Stimulated activated CD4-positive, alpha-beta T cell treated with anti-CD3 and anti-CD28 coated beads, TNF-alpha, amount 100 ng/mL, for 24 hours (primary cell): ENCODE measurements around the gene TLCD2.
A peak's percentile ranks its signal among the peaks of the same experiment; 100 is the strongest.
"Not testable (repeated sequence)": the region's sequence is repeated elsewhere in the genome, so short reads cannot be mapped to it uniquely, and the experiment has no call there.

Source experiments
- DNase-seq, 3 experiments: peaks; one replicate each; pipeline ENCODE4 v3.0.0-alpha.2; 2020; ENCODE audit warnings: low read depth in 3 of 3

Gene TLCD2

DNA sequence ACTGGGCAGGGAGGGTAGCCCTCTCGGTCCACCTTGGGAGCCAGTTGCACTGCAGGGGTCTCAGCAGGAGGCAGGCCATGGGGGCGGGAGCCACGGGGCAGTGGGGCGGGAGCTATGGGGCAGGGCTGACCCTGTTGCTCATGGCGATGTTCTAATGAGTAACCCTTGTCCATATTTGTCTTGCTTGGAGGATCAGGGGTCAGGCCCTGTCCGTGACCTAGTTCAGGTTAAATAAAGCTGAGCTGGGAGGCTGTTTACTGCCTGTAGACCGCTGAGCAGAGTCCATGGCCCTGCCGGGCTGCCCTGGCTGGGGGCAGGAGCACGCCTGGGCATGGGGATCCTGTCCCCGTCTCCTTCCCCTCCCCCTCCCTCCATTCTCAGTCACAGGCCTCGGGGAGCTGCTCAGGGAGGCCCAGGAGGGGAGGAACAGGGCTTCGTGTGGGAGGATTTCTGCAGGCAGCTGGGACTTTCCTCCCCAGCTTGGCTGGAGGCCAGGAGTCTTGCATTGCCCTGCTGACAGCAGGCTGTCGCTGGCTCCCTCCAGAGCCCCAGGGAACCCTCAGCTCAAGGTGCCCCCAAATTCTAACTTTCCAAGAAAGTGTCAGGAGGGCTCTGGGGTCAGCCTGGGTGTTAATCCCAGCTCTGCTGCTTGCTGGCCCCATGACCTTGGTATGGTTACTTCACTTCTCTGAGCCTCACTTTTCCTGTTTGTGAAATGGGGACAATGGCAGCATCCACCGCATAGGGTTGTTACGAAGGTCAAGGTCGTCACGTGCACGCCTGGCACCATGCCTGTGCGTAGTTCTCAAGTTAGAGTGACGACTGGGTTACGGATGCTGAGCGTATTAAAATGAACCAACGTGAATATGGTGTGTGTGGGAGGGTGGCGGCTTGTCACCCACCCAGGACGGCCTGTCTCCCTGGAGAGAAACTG, 26.4 kb upstream of the TLCD2 start:
- peak in 2 of 3 experiments; percentile 38 to 64 for DNase-seq

DNA sequence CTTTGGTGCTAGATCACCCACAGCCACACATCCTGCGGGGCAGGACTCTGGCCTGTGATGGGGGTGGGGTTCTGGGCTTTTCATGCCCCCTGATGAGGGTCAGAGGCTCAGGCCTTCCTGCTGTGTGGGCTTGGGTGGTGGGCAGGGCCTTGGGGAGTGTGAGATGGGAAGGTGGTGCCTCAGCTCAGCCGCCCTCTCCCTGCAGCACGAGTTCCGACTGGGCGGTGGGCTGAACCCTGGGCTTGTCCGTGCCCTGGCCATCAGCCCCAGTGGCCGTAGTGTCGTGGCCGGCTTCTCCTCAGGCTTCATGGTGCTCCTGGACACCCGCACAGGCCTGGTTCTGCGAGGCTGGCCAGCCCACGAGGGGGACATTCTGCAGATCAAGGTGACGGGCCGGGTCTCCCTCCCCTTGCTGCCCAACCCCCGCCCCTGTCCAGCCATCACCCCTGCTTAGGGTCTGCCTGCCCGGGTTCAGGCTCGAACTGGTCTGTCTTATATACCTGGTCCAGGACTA, 25.7 kb upstream of the TLCD2 start:
- DNase-seq = no peak

DNA sequence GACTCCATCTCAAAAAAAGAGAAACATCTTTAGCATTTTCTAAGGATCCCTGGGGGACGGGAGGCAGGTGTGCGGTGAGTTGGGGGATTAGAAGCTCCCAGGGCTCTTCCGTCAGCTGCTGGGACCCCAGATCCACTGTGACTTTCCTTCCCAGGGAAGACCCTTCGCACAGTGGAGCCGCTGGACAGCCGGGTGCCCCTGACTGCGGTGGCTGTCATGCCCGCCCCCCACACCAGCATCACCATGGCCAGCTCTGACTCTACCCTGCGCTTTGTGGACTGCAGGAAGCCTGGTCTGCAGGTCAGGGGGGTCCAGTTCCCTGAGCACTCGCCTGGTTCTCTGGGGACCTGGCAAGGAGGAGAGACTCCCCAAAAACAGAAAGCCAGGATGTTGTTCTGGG, 25.2 kb upstream of the TLCD2 start:
- no peak for DNase-seq

DNA sequence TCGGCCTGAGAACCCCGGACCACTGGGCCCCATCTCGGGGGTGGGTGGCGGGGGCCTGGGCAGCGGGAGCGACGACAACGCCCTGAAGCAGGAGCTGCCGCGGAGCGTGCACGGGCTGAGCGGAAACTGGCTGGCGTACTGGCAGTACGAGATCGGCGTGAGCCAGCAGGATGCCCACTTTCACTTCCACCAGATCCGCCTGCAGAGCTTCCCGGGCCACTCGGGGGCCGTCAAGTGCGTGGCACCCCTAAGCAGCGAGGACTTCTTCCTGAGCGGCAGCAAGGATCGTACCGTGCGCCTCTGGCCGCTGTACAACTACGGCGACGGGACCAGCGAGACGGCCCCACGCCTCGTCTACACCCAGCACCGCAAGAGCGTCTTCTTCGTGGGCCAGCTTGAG, 23.6 kb upstream of the TLCD2 start:
- no peak for DNase-seq

DNA sequence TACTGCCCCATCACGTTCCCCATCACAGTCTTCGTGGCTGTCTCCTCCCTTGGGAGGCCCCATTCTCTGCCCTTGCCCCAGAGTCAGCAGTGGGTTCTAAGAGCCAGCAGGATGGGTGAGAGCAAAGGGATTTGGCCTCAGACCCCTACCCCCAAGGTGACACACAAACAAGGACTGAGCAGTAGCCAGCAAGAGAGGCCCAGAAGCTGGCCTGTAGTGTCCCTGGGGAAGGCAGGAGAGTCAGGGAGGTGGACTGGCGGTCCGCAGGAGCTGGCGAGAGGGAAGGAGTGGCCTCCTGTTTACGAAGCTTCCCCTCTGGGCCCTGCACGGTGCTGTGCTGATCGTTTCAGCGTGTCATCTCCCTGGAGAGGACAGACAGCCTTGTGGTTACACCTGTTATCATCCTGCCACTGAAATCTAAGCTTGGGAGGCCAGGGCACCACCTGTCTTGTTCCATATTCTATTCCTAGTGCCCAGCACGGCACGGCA, 22.7 kb upstream of the TLCD2 start:
- no peak for DNase-seq

DNA sequence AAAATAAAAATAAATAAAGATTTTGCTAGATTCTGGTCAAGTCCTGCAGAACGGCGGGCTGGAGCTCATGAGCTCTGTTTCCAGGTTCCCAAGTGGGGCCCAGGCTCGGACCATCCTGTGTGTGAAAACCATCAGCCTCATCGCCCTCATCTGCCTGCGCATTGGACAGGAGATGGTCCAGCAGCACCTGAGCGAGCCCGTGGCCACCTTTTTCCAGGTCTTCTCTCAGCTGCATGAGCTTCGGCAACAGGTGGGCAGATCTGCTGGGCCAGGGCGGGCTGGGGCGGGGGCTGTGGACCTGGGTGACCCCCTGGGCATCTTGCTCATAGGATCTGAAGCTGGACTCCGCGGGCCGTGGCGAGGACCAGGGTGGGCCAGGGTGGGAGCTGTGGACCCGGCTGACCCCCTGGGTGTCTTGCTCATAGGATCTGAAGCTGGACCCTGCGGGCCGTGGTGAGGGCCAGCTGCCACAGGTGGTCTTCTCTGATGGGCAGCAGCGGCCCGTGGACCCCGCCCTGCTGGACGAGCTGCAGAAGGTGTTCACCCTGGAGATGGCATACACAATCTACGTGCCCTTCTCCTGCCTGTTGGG, 22.2 kb upstream of the TLCD2 start:
- no peak for DNase-seq

DNA sequence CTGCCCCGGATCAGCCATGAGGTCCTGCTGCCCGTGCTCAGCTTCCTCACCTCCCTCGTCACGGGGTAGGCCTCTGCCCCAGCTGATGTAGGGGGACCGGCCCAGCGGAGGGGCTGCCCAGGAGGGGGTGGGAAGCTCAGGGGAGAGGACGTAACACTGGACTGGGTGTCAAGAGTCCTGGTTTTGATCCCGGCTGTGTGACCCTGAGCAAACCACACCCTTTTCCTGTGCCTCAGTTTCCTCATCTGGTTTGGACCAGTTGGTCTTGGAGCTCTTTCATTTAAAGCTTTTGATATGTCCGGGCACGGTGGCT, 21.0 kb upstream of the TLCD2 start:
- DNase-seq = no peak

DNA sequence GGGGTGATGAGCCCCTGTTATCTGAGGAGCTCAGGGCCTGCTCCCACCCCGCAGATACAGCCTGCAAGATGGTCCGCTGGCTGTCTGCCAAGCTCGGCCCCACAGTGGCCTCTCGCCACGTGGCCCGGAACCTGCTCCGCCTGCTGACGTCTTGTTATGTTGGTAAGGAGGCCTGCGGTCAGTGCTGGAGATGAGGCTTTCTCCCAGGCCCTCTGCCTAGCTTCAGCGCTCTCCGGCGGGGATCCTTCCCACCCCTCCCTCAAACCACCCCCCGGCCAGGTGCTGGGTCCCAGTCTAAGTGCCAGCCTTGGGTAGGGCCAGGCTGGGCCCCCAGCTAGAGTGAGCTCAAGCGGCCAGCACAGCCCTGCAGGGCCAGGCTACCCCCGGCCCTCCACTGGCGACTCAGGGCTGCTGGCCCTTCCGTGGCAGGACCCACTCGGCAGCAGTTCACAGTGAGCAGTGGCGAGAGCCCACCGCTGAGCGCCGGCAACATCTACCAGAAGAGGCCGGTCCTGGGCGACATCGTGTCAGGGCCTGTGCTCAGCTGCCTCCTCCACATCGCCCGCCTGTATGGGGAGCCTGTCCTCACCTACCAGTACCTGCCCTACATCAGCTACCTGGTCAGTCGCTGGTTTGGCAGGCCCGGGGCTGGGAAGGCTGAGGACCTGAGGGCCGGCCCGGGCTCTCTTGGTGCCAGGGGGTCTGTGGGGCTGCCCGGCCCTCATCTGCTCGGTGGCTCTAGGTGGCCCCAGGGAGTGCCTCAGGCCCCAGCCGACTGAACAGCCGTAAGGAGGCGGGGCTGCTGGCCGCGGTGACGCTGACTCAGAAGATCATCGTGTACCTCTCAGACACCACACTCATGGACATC, 20.4 kb upstream of the TLCD2 start:
- DNase-seq = no peak

DNA sequence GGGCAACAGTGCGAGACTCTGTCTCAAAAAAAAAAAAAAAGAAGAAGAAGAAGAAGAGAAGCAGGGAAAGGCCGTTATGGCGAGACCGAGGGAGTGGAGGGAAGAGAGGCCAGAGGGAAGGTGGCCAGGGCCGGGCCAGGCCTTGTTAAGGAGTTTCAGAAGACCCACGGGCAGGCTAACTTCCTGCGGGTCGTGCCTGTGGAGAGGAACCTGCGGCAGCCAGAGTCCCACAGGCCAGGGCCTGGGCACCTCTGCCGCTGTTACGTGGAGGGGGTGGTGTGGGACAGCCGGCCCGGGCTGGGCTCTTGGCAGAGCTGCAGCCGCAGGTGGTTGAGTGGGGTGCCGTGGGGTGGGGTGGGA, 19.8 kb upstream of the TLCD2 start:
- no peak for DNase-seq

DNA sequence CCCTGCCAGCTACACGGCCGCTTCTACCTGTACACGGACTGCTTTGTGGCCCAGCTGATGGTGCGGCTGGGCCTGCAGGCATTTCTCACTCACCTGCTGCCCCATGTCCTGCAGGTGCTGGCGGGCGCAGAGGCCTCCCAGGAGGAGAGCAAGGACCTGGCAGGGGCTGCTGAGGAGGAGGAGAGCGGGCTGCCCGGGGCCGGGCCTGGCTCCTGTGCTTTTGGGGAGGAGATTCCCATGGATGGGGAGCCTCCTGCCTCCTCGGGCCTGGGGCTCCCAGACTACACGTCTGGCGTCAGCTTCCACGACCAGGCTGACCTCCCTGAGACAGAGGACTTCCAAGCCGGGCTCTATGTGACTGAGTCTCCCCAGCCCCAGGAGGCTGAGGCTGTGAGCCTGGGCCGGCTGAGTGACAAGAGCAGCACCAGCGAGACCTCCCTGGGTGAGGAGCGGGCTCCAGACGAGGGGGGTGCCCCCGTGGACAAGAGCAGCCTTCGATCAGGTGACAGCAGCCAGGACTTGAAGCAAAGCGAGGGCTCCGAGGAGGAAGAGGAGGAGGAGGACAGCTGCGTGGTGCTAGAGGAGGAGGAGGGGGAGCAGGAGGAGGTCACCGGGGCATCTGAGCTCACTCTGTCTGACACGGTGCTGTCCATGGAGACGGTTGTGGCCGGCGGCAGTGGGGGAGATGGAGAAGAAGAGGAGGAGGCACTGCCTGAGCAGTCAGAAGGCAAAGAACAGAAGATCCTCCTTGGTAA, 17.9 kb upstream of the TLCD2 start:
- DNase-seq = no peak

DNA sequence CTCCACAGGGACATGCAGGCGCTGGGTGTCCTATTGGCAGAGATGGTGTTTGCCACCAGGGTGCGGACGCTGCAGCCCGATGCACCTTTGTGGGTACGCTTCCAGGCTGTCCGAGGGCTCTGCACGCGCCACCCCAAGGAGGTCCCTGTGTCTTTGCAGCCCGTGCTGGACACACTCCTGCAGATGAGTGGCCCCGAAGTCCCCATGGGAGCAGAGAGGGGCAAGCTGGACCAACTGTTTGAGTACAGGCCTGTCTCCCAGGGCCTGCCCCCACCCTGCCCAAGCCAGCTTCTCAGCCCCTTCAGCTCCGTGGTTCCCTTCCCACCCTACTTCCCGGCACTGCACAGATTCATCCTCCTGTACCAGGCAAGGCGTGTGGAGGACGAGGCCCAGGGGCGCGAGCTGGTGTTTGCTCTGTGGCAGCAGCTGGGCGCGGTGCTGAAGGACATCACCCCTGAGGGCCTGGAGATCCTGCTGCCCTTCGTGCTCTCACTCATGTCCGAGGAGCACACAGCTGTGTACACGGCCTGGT, 17.1 kb upstream of the TLCD2 start:
- DNase-seq = no peak

DNA sequence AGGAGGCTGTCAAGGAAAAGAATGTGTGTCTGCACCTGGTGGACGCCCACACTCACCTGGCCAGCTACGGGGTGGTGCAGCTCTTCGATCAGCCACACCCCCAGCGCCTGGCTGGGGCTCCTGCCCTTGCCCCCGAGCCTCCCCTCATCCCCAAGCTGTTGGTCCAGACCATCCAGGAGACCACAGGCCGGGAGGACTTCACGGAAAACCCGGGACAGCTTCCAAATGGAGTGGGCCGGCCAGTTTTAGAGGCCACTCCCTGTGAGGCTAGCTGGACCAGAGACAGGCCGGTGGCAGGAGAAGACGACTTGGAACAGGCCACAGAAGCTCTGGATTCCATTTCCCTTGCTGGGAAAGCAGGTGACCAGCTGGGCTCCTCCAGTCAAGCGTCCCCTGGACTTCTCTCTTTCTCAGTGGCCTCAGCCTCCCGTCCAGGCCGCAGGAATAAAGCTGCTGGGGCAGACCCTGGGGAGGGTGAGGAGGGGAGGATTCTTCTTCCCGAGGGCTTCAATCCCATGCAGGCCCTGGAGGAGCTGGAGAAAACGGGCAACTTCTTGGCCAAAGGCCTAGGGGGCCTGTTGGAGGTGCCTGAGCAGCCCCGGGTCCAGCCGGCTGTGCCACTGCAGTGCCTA, 16.6 kb upstream of the TLCD2 start:
- no peak for DNase-seq

DNA sequence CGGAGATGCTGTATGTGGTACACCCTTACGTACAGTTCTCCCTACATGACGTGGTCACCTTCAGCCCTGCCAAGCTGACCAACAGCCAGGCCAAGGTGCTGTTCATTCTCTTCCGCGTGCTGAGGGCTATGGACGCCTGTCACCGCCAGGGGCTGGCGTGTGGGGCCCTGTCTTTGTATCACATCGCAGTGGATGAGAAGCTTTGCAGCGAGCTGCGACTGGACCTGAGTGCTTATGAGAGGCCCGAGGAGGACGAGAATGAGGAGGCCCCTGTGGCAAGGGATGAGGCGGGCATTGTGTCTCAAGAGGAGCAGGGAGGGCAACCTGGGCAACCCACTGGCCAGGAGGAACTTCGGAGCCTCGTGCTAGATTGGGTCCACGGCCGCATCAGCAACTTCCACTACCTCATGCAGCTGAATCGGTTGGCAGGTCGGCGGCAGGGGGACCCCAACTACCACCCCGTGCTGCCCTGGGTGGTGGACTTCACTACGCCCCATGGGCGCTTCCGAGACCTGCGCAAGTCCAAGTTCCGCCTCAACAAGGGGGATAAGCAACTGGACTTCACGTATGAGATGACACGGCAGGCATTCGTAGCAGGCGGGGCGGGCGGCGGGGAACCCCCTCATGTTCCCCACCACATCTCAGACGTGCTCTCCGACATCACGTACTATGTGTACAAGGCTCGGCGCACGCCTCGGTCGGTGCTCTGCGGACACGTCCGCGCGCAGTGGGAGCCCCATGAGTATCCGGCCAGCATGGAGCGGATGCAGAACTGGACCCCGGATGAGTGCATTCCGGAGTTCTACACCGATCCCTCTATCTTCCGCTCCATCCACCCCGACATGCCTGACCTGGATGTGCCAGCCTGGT, 15.7 kb upstream of the TLCD2 start:
- no peak for DNase-seq

DNA sequence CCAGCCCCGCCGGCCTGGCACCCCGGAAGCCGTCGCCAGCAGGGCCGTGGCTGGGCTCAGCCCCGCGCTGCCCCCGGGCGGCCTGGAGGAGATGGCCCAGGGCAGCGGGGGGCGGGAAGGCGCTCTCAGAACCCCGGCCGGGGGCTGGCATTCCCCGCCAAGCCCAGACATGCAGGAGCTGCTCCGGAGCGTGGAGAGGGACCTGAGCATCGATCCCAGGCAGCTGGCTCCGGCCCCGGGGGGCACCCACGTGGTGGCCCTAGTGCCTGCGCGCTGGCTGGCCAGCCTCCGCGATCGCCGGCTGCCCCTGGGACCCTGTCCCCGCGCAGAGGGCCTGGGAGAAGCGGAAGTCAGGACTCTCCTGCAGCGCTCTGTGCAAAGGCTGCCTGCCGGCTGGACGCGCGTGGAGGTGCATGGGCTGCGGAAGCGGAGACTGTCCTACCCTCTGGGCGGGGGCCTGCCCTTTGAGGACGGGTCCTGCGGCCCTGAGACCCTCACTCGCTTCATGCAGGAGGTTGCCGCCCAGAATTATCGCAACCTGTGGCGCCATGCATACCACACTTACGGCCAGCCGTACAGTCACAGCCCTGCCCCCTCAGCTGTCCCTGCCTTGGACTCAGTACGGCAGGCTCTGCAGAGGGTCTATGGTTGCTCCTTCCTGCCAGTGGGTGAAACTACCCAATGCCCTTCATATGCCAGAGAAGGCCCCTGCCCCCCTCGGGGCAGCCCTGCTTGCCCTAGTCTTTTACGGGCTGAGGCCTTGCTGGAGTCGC, 14.9 kb upstream of the TLCD2 start:
- no peak for DNase-seq

DNA sequence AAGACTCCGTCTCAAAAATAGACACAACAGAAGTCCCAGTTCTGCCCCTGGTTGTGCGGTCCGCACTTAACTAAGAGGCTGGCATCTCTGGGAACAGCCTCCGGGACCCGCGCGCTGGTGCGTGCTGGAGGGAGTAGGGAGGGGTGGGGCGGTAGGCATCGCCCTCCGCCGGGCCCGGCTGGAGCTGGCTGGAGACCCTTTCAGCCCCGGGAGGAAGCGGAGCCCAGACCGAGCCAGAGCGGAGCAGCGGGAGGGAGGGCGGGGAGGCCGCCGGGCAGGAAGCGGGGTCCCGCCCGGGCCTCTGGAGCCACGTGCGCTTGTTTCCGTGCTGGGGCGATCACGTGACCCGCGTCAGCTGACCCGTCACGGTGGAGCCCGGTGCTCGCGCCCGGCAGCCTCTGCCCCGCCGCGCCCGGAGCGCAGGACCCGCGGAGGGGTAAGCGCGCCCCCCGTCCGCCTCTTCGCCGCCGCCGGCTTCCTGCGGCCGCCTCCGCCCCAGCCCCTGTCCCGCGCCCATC, 14.2 kb upstream of the TLCD2 start, which contains the start of gene WDR81:
Gene WDR81 (plus strand): TSS at position 354 of the 518 bp plus-strand sequence. CDS start 256 bp downstream, outside the sequence.
- DNase-seq = peak; percentile 75 to 88 (median 79)

DNA sequence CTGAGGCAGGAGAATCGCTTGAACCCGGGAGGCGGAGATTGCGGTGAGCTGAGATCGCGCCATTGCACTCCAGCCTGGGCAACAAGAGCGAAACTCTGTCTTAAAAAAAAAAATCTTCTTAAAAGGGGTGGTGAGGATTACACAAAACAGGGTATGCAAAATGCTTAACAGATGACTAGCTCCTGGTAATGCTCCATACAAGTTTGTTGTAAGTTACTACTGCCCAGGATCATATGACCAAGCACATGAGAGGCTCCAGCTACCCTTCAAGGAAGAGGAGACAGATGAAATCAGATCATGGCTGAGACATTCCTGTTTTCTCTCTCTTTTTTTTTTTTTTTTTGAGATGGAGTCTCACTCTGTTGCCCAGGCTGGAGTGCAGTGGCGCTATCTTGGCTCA, 11.8 kb upstream of the TLCD2 start:
- DNase-seq = not testable (repeated sequence)

DNA sequence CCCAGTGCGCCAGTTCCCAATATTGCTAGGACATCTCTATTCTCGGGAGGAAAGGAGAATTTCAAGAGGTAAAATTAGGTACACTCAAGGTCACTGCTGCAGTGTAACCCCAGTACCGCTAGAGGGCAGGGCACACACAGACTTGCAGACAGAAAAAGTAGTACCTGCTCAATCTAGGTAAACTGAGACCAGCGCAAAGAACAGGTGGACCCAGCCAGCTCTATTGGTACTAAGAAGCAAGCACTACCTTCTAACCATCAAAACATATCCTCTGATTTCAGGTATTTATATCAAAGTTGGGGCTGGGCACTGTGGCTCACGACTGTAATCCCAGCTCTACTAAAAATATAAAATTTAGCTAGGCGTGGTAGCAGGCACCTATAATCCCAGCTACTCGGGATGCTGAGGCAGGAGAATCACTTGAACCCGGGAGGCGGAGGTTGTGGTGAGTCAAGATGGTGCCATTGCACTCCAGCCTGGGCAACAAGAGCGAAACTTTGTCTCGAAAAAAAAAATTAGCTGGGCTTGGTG, 10.7 kb upstream of the TLCD2 start:
- peak; percentile 45 to 70 (median 59) for DNase-seq
